Tibial nerve (tissue), 4 donors: ENCODE measurements around the gene TTN. TPM values are rescaled to one million over a fixed set of nuclear protein-coding genes. Genes with fewer than 3 reads are reported as not detected.

Experiments used
- DNase-seq, 2 donors: peaks; one replicate each; pipeline ENCODE4 v3.0.0-alpha.2; 2019; ENCODE audit warnings: low spot score in 2 of 2
- H3K27ac ChIP-seq, 4 donors: fragments of 200-600 bp; sonication (generic) in 3 of 4; one replicate each; pipeline ENCODE4 v1.5.1; 2017 to 2019; ENCODE audit warnings: mild to moderate bottlenecking in 1 of 4
- H3K27me3 ChIP-seq, 2 donors: fragments of 200-600 bp; sonication (generic) in 1 of 2; one replicate each; pipeline versions ENCODE4 v1.5.1 to v1.6.0; 2017 to 2019
- H3K36me3 ChIP-seq, 3 donors: fragments of 200-600 bp; sonication (generic); one replicate each; pipeline ENCODE4 v1.5.1; 2018 to 2019
- H3K4me1 ChIP-seq, 4 donors: fragments of 200-600 bp; sonication (generic) in 3 of 4; one replicate each; pipeline ENCODE4 v1.5.1; 2017 to 2019
- H3K4me3 ChIP-seq, 4 donors: fragments of 200-600 bp; sonication (generic) in 3 of 4; one replicate each; pipeline ENCODE4 v1.5.1; 2017 to 2019; ENCODE audit warnings: mild to moderate bottlenecking in 1 of 4, moderate library complexity in 1 of 4
- H3K9me3 ChIP-seq, 4 donors: fragments of 200-600 bp; sonication (generic) in 3 of 4; one replicate each; pipeline ENCODE4 v1.5.1; 2017 to 2019
- EP300 ChIP-seq, 2 donors: sonication (generic); formaldehyde crosslinking; IDR thresholded peaks; one replicate each; pipeline ENCODE4 v1.6.1; 2017; ENCODE audit warnings: antibody characterized with exemption in 2 of 2, mild to moderate bottlenecking in 1 of 2
- POLR2A ChIP-seq, 2 donors: fragments of 450-650 bp; IDR thresholded peaks; one replicate each; pipeline ENCODE4 v1.6.1; 2017; ENCODE audit warnings: antibody characterized with exemption in 2 of 2, mild to moderate bottlenecking in 2 of 2, moderate library complexity in 2 of 2
- WGBS, 2 donors: methylation state at CpG; one replicate each; pipeline ENCODE4 v1.1.5; 2018; 5-methylcytosine and 5-hydroxymethylcytosine counted together
- total RNA-seq, 4 donors: library from RNA; depleted of rRNA; stranded (reverse); fragments of >200 nt; gene quantifications; one replicate each; pipeline ENCODE4 v1.1.0, GENCODE V29; 2016
- TF ChIP-seq, protein P1 (sequence below), 5 experiments: fragments of 200-600 bp in 3 of 5; fragments of 450-650 bp in 2 of 5; sonication (generic) in 3 of 5; IDR thresholded peaks; one replicate each; pipeline ENCODE4 v1.5.1; 2016 to 2019; ENCODE audit warnings: antibody characterized with exemption in 5 of 5, mild to moderate bottlenecking in 3 of 5, moderate library complexity in 2 of 5

Gene TTN
- total RNA-seq, 4 donors from 2014 or later, result 4.7 to 15.5 (median 9.2) TPM

DNA sequence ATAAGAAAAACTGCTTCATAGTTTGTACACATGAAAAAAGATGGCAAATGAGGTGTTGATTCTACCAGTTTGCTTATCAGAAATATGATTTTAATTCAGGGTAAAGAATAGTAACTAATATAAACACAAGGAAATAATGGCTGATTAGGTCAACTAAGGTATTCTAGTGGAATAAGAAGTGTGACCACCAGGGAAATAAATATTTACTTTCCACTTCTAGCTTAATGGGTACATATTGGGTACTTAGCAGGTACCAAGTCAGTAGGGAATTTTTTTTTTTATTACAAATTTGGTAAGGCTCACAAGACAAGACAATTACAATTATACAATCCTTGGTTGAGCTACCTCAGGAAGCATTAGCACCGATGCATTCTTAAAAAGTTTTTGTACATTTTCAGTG, 191.3 kb downstream of the TTN start:
- no peak overlapping the region for H3K27ac ChIP-seq
- H3K9me3 ChIP-seq, result no peaks in the 10 kb centered on the region
- no peaks in the 10 kb centered on the region for H3K4me1 ChIP-seq
- H3K36me3 ChIP-seq, result peaks cover 0 to 29% (median 0%) of the 10 kb centered on the region in 3 donors
- no peak for TF ChIP-seq POLR2A (IDR thresholded peaks at IDR 0.05)
- TF ChIP-seq EP300 (IDR thresholded peaks at IDR 0.05), result no peak
- TF ChIP-seq, protein P1, sequence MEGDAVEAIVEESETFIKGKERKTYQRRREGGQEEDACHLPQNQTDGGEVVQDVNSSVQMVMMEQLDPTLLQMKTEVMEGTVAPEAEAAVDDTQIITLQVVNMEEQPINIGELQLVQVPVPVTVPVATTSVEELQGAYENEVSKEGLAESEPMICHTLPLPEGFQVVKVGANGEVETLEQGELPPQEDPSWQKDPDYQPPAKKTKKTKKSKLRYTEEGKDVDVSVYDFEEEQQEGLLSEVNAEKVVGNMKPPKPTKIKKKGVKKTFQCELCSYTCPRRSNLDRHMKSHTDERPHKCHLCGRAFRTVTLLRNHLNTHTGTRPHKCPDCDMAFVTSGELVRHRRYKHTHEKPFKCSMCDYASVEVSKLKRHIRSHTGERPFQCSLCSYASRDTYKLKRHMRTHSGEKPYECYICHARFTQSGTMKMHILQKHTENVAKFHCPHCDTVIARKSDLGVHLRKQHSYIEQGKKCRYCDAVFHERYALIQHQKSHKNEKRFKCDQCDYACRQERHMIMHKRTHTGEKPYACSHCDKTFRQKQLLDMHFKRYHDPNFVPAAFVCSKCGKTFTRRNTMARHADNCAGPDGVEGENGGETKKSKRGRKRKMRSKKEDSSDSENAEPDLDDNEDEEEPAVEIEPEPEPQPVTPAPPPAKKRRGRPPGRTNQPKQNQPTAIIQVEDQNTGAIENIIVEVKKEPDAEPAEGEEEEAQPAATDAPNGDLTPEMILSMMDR (IDR thresholded peaks at IDR 0.05), result no peak
- 98 to 100% methylated on average over 1 of the region's 1 CpG for WGBS, 2 donors
- no peak overlapping the region for H3K4me3 ChIP-seq
- no peaks in the 10 kb centered on the region for H3K27me3 ChIP-seq
- no peak for DNase-seq

DNA sequence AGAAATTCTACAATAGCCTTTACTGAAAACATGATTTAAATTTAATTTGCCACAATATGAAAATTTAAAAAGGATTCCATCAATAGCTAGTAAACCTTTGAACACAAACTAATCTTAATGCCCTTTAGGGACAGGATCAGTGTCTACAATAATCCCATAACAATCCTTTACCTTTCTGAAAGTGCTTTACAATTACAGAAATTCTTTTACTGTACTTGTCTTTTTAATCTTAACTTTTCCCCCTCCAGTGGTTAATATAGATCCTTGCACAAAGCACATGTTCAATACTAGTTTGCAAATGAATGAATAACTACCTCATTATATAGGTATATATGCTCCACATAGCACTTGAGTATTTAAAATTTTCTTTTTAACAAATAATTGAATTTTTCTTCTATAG, 204.3 kb downstream of the TTN start:
- no peak for TF ChIP-seq EP300 (IDR thresholded peaks at IDR 0.05)
- TF ChIP-seq, protein P1 (IDR thresholded peaks at IDR 0.05), result no peak
- TF ChIP-seq POLR2A (IDR thresholded peaks at IDR 0.05), result no peak
- H3K4me3 ChIP-seq, result no peak overlapping the region
- no peak for DNase-seq
- H3K27me3 ChIP-seq, result no peaks in the 10 kb centered on the region
- no peaks in the 10 kb centered on the region for H3K4me1 ChIP-seq
- H3K9me3 ChIP-seq, result no peaks in the 10 kb centered on the region
- no peak overlapping the region for H3K27ac ChIP-seq
- H3K36me3 ChIP-seq, result peaks cover 0 to 33% (median 0%) of the 10 kb centered on the region in 3 donors

DNA sequence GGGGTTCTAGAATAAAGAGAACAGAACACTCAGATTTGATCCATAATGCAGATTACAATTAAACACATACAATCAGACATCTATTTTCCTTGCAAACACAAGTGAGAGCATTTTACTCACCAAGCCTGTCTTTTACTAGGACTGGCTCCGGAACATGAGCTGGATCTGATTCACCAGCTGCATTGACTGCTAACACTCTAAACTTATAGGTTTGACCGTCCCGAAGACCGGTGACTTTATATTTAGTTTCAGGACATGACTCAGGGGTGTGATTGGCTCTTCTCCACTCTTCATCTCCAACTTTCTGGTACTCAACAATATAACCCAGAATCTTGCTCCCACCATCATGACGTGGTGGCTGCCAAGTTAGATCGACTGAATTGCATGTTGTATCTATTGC, 214.6 kb downstream of the TTN start:
- H3K4me3 ChIP-seq, result no peak overlapping the region
- H3K27me3 ChIP-seq, result no peaks in the 10 kb centered on the region
- no peak for DNase-seq
- no peak overlapping the region for H3K27ac ChIP-seq
- no peaks in the 10 kb centered on the region for H3K4me1 ChIP-seq
- peaks cover 0 to 49% (median 0%) of the 10 kb centered on the region in 3 donors for H3K36me3 ChIP-seq
- 93 to 99% methylated on average over 6 of the region's 6 CpGs for WGBS, 2 donors
- no peaks in the 10 kb centered on the region for H3K9me3 ChIP-seq
- no peak for TF ChIP-seq EP300 (IDR thresholded peaks at IDR 0.05)
- no peak for TF ChIP-seq POLR2A (IDR thresholded peaks at IDR 0.05)
- TF ChIP-seq, protein P1 (IDR thresholded peaks at IDR 0.05), result no peak

DNA sequence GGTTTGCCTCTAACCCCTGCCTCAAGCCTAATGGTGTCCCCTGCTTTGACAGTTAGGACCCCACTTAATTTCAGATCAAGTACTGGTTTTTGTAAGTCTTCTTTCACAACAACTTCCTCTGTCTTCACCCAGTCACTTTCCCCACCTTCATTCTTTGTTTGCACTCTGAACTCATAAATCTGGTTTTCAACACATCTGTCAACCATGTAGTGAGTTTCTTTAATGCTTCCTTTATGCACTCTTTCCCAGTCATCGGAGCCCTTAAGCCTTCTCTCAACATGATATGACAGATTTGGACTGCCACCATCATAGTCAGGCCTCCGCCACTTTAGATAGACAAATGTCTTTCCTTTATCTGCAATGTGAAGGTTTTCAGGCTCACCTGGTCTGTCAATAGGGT, 217.9 kb downstream of the TTN start:
- H3K27me3 ChIP-seq, result no peaks in the 10 kb centered on the region
- no peak overlapping the region for H3K27ac ChIP-seq
- WGBS, 2 donors, result 85 to 96% methylated on average over 2 of the region's 2 CpGs
- H3K4me1 ChIP-seq, result no peaks in the 10 kb centered on the region
- no peak overlapping the region for H3K4me3 ChIP-seq
- TF ChIP-seq EP300 (IDR thresholded peaks at IDR 0.05) (no peak), POLR2A (IDR thresholded peaks at IDR 0.05) (no peak)
- TF ChIP-seq, protein P1 (IDR thresholded peaks at IDR 0.05), result no peak
- no peak for DNase-seq
- H3K36me3 ChIP-seq, result peaks cover 0 to 55% (median 0%) of the 10 kb centered on the region in 3 donors
- no peaks in the 10 kb centered on the region for H3K9me3 ChIP-seq

DNA sequence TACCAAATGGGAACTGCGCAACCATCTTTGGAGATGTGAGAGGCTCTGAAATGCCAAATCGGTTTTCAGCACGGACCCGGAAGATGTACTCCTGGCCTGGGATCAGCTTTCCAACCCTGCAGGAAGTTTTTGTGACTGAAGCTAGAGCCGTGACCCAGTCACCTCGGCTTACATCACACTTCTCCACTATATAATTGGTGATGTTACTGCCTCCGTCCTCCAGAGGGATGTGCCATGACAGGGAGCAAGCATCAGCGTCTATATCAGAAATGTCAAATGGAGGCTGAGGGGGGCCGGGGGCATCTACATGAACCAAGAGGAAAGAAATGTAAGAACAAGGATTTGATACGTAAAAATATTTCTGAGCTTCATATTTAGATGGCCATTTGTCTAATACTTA, 222.6 kb downstream of the TTN start:
- Histone ChIP-seq H3K4me3 (no peak overlapping the region), H3K4me1 (no peaks in the 10 kb centered on the region), H3K9me3 (no peaks in the 10 kb centered on the region), H3K27me3 (no peaks in the 10 kb centered on the region), H3K36me3 (peaks cover 0 to 29% (median 0%) of the 10 kb centered on the region in 3 donors), H3K27ac (no peak overlapping the region)
- TF ChIP-seq, protein P1 (IDR thresholded peaks at IDR 0.05), result no peak
- TF ChIP-seq EP300 (IDR thresholded peaks at IDR 0.05) (no peak), POLR2A (IDR thresholded peaks at IDR 0.05) (no peak)
- WGBS, 2 donors, result 89 to 91% methylated on average over 10 of the region's 10 CpGs
- DNase-seq, result no peak
